HG02870 (cell line): ENCODE data around the gene ANXA6.
"Not testable (repeated sequence)": the region's sequence is repeated elsewhere in the genome, so short reads cannot be mapped to it uniquely, and the experiment has no call there.

Experiments
- ATAC-seq: cut with Tn5 transposase; IDR thresholded peaks from one replicate; pipeline ENCODE4 v1.9.1; 2021; ENCODE audit warnings: mild to moderate bottlenecking, moderate library complexity; ENCODE audit not compliant: unreplicated experiment

ANXA6 gene

DNA sequence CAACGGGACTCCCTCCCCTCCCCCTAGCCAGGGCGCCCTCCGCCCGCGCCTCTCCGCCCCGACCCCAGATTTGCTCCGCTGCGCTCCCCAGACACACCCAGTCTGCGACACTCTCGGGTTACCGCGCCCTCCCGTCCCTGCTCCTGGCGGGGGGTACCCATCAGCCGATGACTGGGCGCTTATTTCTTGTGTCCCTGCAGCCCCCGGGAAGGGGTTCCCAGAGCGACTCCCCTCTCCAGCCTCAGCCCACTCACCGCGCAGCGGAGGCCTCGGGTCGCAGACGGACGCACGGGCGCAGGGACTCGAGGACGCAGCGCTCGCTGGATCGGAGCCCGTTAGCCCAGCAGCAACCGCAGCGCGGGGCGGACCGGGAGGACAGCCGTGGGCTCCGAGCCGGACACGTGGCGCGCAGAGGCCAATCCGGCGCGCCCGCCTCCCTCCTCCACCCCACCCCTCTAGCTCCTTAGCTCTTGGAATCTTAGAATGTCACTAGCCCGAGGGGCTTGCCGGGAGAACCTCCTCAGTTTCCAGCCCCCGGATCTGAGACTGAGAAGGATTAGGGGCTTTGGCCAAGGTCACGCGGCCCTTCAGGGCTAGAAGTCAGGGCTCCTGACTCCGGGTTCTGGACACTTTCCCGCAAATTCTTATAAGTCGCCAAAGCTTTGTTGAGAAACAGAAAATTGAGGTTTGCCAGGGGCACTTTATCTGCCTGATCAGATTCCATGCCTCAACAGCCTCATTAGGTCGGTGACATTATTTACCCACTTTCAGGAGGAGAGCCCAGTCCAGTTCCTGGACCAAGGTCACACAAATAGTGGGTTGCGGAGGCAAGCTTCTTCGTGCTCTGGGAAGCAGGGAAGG, at the start of gene ANXA6:
Gene ANXA6, minus strand, starts transcription at position 354 of the 861 bp plus-strand sequence. CDS start 9,878 bp downstream, outside the sequence.
- ATAC-seq: peak; percentile 33

GRCh38 chr5:151205411-151205810, 47.8 kb upstream of the ANXA6 start:
- no peak for ATAC-seq

- ATAC-seq: no peak
Measured at GRCh38 chr5:151204051-151204450, 46.5 kb upstream of the ANXA6 start.

- no peak for ATAC-seq
Measured at GRCh38 chr5:151202381-151203139, 45.0 kb upstream of the ANXA6 start.

- no peak for ATAC-seq
Measured at GRCh38 chr5:151200913-151201595, 43.5 kb upstream of the ANXA6 start.

DNA sequence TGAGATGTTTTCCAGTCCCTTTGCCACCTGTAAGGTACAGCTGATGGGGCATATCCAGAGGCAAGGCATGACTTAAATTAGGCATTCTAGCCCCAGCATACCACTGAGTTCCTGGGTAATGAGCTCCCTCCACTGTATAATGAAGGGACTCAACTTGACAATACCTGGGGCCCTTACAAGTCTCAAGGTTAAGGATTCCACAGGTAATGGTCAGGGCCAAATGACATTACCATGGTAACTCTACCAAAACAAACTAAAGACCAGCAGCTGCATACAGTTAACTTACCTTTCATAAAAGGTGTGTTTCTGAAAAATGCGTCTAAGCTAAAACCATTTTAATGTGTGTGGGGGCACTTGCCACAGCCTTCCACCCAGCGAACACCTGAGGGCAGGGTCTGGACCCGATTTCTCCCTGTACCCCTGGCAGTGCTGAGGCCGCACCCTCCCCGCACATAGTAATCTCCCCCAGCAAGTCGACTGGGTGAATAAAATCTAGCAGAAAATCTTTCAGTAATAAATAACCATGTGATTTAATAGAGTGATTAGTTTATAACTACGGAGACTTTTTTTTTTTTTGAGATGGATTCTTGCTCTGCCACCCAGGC, 42.1 kb upstream of the ANXA6 start:
- no peak for ATAC-seq

- ATAC-seq: no peak
Measured at GRCh38 chr5:151198861-151199260, 41.3 kb upstream of the ANXA6 start.

DNA sequence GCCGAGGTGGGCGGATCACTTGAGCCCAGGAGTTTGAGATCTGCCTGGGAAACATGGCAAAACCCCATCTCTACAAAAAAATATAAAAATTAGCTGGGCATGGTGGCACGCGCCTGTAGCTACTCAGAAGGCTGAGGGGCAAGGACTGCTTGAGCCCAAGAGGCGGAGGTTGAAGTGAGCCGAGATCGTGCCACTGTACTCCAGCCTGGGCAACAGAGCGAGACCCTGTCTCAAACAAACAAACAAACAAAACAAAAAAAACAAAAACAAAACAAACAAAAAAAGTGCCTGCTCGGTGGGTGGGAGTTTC, 39.7 kb upstream of the ANXA6 start:
- not testable (repeated sequence) for ATAC-seq

DNA sequence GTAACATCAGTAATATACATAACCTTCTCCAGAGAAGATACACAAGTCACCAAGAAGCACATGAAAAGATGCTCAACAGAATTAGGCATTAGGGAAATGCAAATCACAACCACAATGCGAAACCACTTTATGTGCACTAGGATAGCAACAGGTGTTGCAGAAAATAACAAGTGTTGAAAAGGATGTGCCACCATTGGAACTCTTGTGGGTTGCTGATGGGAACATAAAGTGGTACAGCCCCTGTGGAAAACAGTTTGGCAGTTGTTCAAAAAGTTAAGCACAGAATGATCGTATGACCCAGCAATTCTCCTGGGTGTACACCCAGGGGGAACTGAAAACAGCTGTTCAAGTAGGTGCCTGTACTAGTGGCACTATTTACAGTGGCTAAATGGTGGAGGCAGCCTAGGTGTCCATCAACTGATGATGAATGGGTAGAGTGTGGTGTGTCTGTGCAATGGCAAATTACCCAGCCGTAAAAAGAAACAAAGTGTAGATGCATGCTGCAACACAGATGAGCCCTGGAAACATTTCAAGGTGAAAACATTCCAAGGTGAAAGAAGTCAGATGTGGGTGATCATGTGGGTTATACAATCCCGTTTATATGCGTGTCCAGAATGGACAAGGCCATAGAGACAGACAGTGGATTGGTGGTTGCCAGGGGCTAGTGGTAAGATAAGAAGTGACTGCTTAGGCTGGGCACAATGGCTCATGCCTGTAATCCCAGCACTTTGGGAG, 39.1 kb upstream of the ANXA6 start:
- ATAC-seq: peak; percentile 83

GRCh38 chr5:151195622-151196021, 38.0 kb upstream of the ANXA6 start:
- no peak for ATAC-seq

DNA sequence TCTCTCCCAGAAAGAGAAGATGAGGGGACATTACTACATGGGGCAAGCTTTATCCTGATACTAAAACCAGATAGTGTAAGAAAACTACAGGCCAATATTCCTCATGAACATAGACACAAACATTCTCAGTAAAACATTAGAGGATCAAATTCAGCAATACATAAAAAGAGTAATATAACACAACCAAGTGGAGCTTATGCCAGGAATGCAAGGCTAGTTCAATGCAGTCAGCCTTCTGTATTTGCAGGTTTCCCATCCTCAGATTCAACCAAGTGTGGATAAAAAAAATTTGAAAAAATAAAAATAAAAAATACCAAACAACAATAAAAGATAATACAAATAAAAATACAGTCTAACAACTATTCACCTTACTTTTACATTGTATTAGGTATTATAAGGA, 35.0 kb upstream of the ANXA6 start:
- no peak for ATAC-seq

DNA sequence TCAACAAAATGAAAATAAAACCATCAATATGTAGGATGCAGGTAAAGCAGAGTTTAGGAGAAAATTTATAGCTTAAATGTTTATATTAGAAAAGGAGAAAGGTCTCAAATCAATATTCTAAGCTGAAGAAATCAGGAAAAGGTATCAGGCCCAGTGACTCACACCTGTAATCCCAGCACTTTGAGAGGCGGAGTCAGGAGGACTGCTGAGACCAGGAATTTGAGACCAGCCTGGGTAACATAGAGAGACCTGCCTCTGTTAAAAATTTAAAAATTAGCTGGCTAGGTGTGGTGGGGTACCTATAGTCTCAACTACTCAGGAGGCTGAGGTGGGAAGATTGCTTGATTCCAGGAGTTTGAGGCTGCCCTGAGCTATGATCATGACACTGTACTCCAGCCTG, 34.1 kb upstream of the ANXA6 start:
- ATAC-seq: no peak

- ATAC-seq: no peak
Measured at GRCh38 chr5:151189151-151189550, 31.6 kb upstream of the ANXA6 start.

DNA sequence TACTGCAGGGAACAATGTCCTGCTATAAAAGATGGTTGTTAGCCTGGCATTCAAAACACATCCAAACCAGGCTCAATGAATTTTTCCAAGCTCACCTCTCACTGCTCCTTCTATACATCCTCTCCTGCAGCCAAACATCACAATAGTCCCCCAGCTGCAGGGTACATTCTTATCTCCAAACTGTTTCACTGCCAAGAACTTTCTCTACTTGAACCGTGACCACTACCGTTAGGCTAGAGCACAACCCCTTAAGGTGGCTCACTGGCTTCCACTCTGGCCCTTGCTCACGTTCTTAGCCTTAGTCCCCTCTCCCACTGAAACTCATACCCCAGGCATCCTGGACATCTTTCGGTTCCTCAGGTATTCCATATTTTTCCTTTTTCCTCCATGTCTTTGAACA, 29.0 kb upstream of the ANXA6 start:
- ATAC-seq: no peak

GRCh38 chr5:151186052-151186451, 28.5 kb upstream of the ANXA6 start:
- ATAC-seq: no peak

DNA sequence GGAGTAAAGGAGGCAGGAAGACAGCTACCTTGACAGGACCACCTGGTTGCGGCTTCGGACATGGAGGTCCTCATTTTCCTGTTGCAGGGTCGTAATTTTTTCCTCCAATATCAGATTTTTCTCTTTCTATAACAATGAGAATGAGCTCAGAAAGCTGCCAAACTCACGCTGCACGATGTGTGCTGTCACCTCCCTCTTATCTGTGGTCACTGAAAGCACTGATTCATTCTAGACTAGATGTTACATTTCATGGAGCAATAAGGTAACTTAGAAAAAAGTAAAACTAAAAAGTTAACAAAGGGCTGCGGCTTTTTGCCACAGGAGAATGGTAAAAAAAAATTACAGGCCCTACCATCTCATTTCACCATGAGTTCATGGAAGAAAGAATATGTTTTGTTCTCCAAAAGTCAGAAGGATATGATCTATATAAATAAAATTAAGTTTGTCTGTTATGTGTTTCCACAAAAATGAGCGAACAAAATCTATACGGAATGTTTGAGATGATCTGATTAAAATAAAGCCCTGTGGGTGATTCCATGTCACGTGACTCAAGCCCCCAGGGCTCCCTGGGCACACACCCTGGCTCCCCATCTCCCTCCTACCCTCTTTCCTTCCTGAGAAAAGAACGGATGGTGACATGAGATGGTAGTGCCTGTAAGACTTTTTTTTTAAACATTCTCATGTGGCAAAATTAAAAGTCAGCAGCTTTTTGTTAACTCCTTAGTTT, 26.9 kb upstream of the ANXA6 start:
- no peak for ATAC-seq

DNA sequence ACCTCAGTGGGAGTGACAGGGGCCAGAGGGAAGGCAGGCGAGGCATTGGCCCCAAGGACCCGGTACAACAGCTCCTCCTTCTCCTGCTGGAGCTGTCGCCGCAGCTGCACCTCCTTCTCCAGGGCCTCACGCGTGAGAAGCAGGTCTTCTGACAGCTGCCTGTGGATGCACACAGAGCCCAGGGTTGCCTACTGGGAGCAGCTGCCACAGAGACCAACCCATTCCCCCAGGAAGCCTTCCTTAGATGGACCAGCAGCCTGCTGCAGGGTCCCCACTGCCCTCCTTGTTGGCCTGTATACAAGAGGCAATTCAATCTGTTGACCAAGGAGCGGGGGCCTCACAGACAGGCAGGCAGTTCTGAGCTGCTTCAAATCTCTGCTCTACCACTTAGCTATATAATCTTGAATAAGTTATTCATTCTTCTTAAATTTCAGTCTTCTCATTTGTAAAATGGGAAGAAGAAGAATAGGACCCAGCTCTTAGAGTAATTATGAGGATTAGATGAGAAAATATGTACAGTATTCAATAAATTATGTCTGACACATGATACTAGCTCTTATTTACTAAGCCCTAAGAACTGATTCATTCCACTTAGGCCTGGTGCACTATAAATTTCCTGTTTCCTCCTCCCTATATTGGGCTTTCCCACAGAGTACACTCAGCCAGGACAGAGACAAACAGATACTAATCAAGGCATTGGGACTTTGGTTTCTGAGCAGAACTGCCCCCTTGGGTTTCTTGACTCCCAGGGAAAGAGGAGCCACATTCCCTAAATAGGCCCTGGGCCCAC, 26.1 kb upstream of the ANXA6 start:
- no peak for ATAC-seq

GRCh38 chr5:151182976-151183375, 25.4 kb upstream of the ANXA6 start:
- no peak for ATAC-seq

GRCh38 chr5:151182524-151182900, 24.9 kb upstream of the ANXA6 start:
- no peak for ATAC-seq
